SK-N-SH (cell line): ENCODE data around the gene BID. TPM values are rescaled to one million over a fixed set of nuclear protein-coding genes. Genes with fewer than 3 reads are reported as not detected.

Source experiments
- CTCF ChIA-PET: fragments of 300-600, 350-600 bp; formaldehyde crosslinking; extraction: SDS; loops from one replicate; lab custom pipeline; 2021; lab: Yijun Ruan, JAX
- POLR2A ChIA-PET: fragments of 350-600 bp; sonication (Branson Sonifier 250); formaldehyde crosslinking; extraction: SDS; loops from one replicate; lab custom pipeline; 2020; ENCODE audit warnings: antibody characterized with exemption, inconsistent platforms; lab: Yijun Ruan, JAX
- DNase-seq: peaks from one replicate; pipeline ENCODE4 v3.0.0; 2012
- H2AFZ ChIP-seq: fragments of 200-600 bp; sonication (generic); 2 replicates; pipeline ENCODE4 v1.8.1; 2016; ENCODE audit warnings: antibody characterized with exemption, mild to moderate bottlenecking, low read depth
- H3F3A ChIP-seq: fragments of 200-600 bp; sonication (generic); replicated peaks from 2 replicates; pipeline ENCODE3; 2016; ENCODE audit warnings: antibody characterized with exemption, mild to moderate bottlenecking; ENCODE audit not compliant: insufficient read depth
- H3K27ac ChIP-seq, 2 experiments: fragments of 200-500 bp in 1 of 2; fragments of 200-600 bp in 1 of 2; sonication (Bioruptor generic) in 1 of 2; sonication (generic), shearing (Covaris generic) in 1 of 2; 2 replicates each; pipeline versions ENCODE4 v1.5.1 to v1.6.1; 2014 to 2016; ENCODE audit warnings: low read depth in 2 of 2, inconsistent platforms in 1 of 2, low read length in 1 of 2, mild to moderate bottlenecking in 1 of 2, mixed read lengths in 1 of 2
- H3K27me3 ChIP-seq: fragments of 200-600 bp; sonication (generic), shearing (Covaris generic); 2 replicates; pipeline ENCODE4 v1.6.1; 2016; ENCODE audit warnings: mixed run types; ENCODE audit not compliant: insufficient read depth
- H3K36me3 ChIP-seq, 2 experiments: fragments of 200-500 bp in 1 of 2; fragments of 200-600 bp in 1 of 2; sonication (Bioruptor generic) in 1 of 2; sonication (generic) in 1 of 2; replicated peaks in 1 of 2; 2 replicates each; pipeline versions ENCODE3 to v1.5.1; 2014 to 2016; ENCODE audit warnings: low read length in 1 of 2, mild to moderate bottlenecking in 1 of 2; ENCODE audit not compliant: insufficient read depth in 2 of 2, control insufficient read depth in 1 of 2
- H3K4me1 ChIP-seq, 2 experiments: fragments of 200-500 bp in 1 of 2; fragments of 200-600 bp in 1 of 2; sonication (Bioruptor generic) in 1 of 2; sonication (generic), shearing (Covaris generic) in 1 of 2; 2 replicates each; pipeline versions ENCODE4 v1.5.1 to v1.6.1; 2014 to 2016; ENCODE audit warnings: low read depth in 1 of 2, low read length in 1 of 2, mixed run types in 1 of 2; ENCODE audit not compliant: insufficient read depth in 2 of 2, control insufficient read depth in 1 of 2
- H3K4me2 ChIP-seq: fragments of 200-600 bp; sonication (generic), shearing (Covaris generic); 2 replicates; pipeline ENCODE4 v1.6.1; 2017; ENCODE audit warnings: mixed run types
- H3K4me3 ChIP-seq, 2 experiments: fragments of 200-500 bp in 1 of 2; fragments of 200-600 bp in 1 of 2; sonication (Bioruptor generic) in 1 of 2; sonication (generic), shearing (Covaris generic) in 1 of 2; 2 replicates each; pipeline versions ENCODE4 v1.5.1 to v1.8.1; 2014 to 2016; ENCODE audit warnings: low read depth in 2 of 2, inconsistent platforms in 1 of 2, low read length in 1 of 2, mild to moderate bottlenecking in 1 of 2, mixed read lengths in 1 of 2, moderate library complexity in 1 of 2
- H3K79me2 ChIP-seq: fragments of 200-600 bp; sonication (generic); 2 replicates; pipeline ENCODE4 v1.8.1; 2017; ENCODE audit warnings: mild to moderate bottlenecking; ENCODE audit not compliant: insufficient read depth
- H3K9ac ChIP-seq: fragments of 200-600 bp; sonication (generic); 2 replicates; pipeline ENCODE4 v1.6.1; 2017; ENCODE audit warnings: mixed run types
- H3K9me2 ChIP-seq: fragments of 200-600 bp; sonication (generic); 2 replicates; pipeline ENCODE4 v1.6.1; 2017; ENCODE audit warnings: mixed run types
- H3K9me3 ChIP-seq: fragments of 200-600 bp; sonication (generic); 2 replicates; pipeline ENCODE4 v1.6.1; 2017; ENCODE audit warnings: mixed run types, mild to moderate bottlenecking, moderate library complexity
- H4K20me1 ChIP-seq: fragments of 200-600 bp; sonication (generic); 2 replicates; pipeline ENCODE4 v1.6.1; 2017; ENCODE audit warnings: mild to moderate bottlenecking, mixed run types; ENCODE audit not compliant: insufficient read depth
- EP300 ChIP-seq, 2 experiments: IDR thresholded peaks; 2 replicates each; pipeline versions ENCODE4 v1.4.0 to v1.6.1; 2012; ENCODE audit warnings: borderline replicate concordance in 1 of 2, low read depth in 1 of 2, low read length in 1 of 2
- FOXJ3 ChIP-seq: sonication (generic); formaldehyde crosslinking; IDR thresholded peaks from 2 replicates; pipeline ENCODE4 v1.5.1; 2020; ENCODE audit warnings: mild to moderate bottlenecking, missing genetic modification reagents
- FOXM1 ChIP-seq: IDR thresholded peaks from 2 replicates; pipeline ENCODE4 v1.4.0; 2012; ENCODE audit warnings: low read depth, mild to moderate bottlenecking
- GATA2 ChIP-seq: sonication (generic); formaldehyde crosslinking; IDR thresholded peaks from 2 replicates; pipeline ENCODE4 v1.5.0; 2020; ENCODE audit warnings: mild to moderate bottlenecking, missing genetic modification reagents
- MEF2A ChIP-seq: IDR thresholded peaks from 2 replicates; pipeline ENCODE4 v1.4.0; 2012; ENCODE audit warnings: low read depth, borderline replicate concordance
- NRF1 ChIP-seq: IDR thresholded peaks from 2 replicates; pipeline ENCODE4 v1.6.1; 2012; ENCODE audit warnings: low read depth, mild to moderate bottlenecking, low read length
- RCOR1 ChIP-seq: fragments of 150-350 bp; IDR thresholded peaks from 2 replicates; pipeline ENCODE4 v1.6.1; 2017; ENCODE audit warnings: antibody characterized with exemption, low read length
- RXRA ChIP-seq: IDR thresholded peaks from 2 replicates; pipeline ENCODE4 v1.4.0; 2012; ENCODE audit warnings: low read depth, mild to moderate bottlenecking, borderline replicate concordance
- SMC3 ChIP-seq: IDR thresholded peaks from 2 replicates; pipeline ENCODE4 v1.6.1; 2012; ENCODE audit warnings: low read depth, low read length, improper control_type of control experiment
- TCF12 ChIP-seq: IDR thresholded peaks from 2 replicates; pipeline ENCODE4 v1.4.0; 2012
- TEAD4 ChIP-seq: IDR thresholded peaks from 2 replicates; pipeline ENCODE4 v1.4.0; 2012; ENCODE audit warnings: mild to moderate bottlenecking, borderline replicate concordance; ENCODE audit not compliant: insufficient read depth
- WGBS: methylation state at CpG from one replicate; pipeline ENCODE4 v1.1.6; 2017; ENCODE audit warnings: low lambda C conversion rate; 5-methylcytosine and 5-hydroxymethylcytosine counted together
- polyA plus RNA-seq, 3 experiments: library from polyadenylated mRNA; depleted of rRNA; stranded (reverse); fragments of >200 nt; gene quantifications; 2 replicates each; pipeline ENCODE4 v1.2.3, GENCODE V29; 2012
- TF ChIP-seq, protein P1 (sequence below): fragments of 150-350 bp; IDR thresholded peaks from 2 replicates; pipeline ENCODE4 v1.6.1; 2016; ENCODE audit warnings: mild to moderate bottlenecking, low read depth, low read length
- TF ChIP-seq, protein P2 (sequence below): IDR thresholded peaks from 2 replicates; pipeline ENCODE4 v1.4.0; 2012; ENCODE audit warnings: low read depth, borderline replicate concordance
- TF ChIP-seq, protein P3 (sequence below): IDR thresholded peaks from 2 replicates; pipeline ENCODE4 v1.4.0; 2012; ENCODE audit warnings: low read depth
- TF ChIP-seq, protein P4 (sequence below): fragments of 150-350 bp; IDR thresholded peaks from 2 replicates; pipeline ENCODE4 v1.6.1; 2017; ENCODE audit warnings: antibody characterized with exemption, low read length, low read depth, borderline replicate concordance

The BID gene
- polyA plus RNA-seq, 1 of the 3 experiments (the other 2 are of a cell fraction) = 139 TPM

DNA sequence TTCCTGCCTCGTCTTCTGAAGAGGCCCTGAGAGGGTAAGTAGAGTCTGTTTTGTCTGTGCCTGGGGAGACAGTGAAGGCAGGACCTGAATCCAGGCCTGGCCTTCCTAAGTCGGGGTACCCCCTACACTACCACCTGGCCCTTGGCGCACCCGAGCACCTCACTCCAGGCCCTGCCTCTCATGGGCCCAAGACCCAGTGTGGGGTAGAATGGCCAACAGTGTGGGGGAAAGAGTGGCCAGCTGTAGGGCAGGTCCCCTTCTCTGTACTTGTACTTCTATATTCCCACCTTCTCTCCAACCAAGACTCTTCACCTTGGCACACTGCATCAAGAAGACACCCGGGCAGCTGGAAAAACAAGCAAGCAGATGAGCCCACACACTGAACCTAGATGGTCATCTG, 22.4 kb upstream of the BID start:
- Histone ChIP-seq H3K27me3 (no peaks in the 10 kb centered on the region), H3K36me3 (peaks cover 0 to 20% of the 10 kb centered on the region in 2 experiments), H4K20me1 (no peaks in the 10 kb centered on the region), H3K79me2 (no peaks in the 10 kb centered on the region), H3K4me3 (no peak overlapping the region), H3K4me2 (no peak overlapping the region), H3K9ac (no peak overlapping the region), H3K4me1 (no peaks in the 10 kb centered on the region), H2AFZ (no peak overlapping the region), H3K27ac (no peak overlapping the region), H3F3A (no peaks in the 10 kb centered on the region), H3K9me3 (no peaks in the 10 kb centered on the region), H3K9me2 (no peaks in the 10 kb centered on the region)
- ChIA-PET CTCF (no interaction called here), POLR2A (no interaction called here)
- no peak for DNase-seq
- 88% methylated on average over 1 of the region's 5 CpGs for WGBS
- TF ChIP-seq TEAD4 (no peak), TCF12 (no peak), RXRA (no peak), MEF2A (no peak), FOXJ3 (CRISPR knock-in tag) (no peak), SMC3 (no peak), GATA2 (CRISPR knock-in tag) (no peak), FOXM1 (no peak)
- TF ChIP-seq, protein P1, sequence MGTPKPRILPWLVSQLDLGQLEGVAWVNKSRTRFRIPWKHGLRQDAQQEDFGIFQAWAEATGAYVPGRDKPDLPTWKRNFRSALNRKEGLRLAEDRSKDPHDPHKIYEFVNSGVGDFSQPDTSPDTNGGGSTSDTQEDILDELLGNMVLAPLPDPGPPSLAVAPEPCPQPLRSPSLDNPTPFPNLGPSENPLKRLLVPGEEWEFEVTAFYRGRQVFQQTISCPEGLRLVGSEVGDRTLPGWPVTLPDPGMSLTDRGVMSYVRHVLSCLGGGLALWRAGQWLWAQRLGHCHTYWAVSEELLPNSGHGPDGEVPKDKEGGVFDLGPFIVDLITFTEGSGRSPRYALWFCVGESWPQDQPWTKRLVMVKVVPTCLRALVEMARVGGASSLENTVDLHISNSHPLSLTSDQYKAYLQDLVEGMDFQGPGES = no peak
- TF ChIP-seq, protein P2, sequence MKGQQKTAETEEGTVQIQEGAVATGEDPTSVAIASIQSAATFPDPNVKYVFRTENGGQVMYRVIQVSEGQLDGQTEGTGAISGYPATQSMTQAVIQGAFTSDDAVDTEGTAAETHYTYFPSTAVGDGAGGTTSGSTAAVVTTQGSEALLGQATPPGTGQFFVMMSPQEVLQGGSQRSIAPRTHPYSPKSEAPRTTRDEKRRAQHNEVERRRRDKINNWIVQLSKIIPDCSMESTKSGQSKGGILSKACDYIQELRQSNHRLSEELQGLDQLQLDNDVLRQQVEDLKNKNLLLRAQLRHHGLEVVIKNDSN = no peak

DNA sequence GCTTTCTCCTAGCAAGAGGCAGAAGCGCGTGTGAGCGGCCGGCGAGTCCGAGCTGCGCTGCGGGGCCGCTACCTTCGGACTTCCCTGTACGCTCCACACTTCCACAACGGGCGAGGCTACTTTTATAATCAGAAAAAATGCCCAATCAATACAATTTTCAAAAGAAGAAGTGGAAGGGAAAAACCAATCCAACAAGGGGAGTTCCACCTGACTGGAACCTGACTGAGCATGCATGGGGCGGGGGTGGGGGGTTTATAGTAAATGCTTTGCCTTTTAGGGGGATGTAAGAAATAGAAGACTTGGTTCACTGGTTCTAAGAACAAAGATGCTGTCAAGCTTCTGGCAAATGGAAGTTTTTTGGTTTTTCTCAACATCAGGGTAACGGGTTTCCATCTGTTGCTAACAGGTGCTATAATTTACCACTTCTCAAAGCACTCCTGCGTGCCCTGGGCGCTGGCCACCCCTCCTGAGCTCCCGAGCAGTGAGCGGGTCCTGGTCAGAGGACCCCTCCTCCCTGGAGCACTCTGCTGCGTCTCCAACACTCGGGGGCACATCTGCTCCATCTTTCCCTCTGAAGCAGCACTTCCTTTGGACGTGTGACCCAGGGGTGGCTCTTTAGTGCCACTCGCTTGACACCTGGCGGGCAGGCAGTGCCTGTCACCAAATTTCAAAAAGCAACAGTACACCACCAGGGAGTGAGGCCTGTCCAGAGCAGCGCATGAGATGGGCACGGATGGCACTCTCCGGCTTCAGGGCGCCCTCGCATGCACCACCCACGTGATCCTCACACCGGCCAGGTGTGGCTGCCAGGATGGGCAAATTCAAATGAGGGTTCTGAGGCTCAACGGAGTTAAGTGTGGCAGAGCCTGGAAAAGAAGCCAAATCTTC, 21.6 kb upstream of the BID start:
- POLR2A ChIA-PET = no interaction called here
- WGBS = 96% methylated on average over 30 of the region's 32 CpGs

More for the DNA sequence above, 21.6 kb upstream of the BID start:
- Histone ChIP-seq H3K4me3 (no peak overlapping the region), H3F3A (no peaks in the 10 kb centered on the region), H2AFZ (no peak overlapping the region), H3K9me3 (no peaks in the 10 kb centered on the region), H3K9ac (no peak overlapping the region), H3K9me2 (no peaks in the 10 kb centered on the region), H4K20me1 (no peaks in the 10 kb centered on the region), H3K79me2 (no peaks in the 10 kb centered on the region), H3K36me3 (peaks cover 0 to 28% of the 10 kb centered on the region in 2 experiments), H3K4me1 (no peaks in the 10 kb centered on the region), H3K27ac (no peak overlapping the region), H3K4me2 (no peak overlapping the region), H3K27me3 (no peaks in the 10 kb centered on the region)
- DNase-seq = no peak
- no peak for TF ChIP-seq RXRA
- TF ChIP-seq, protein P3, sequence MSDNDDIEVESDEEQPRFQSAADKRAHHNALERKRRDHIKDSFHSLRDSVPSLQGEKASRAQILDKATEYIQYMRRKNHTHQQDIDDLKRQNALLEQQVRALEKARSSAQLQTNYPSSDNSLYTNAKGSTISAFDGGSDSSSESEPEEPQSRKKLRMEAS = no peak
- TF ChIP-seq, protein P1 = no peak
- no peak for TF ChIP-seq NRF1
- TF ChIP-seq, protein P4, sequence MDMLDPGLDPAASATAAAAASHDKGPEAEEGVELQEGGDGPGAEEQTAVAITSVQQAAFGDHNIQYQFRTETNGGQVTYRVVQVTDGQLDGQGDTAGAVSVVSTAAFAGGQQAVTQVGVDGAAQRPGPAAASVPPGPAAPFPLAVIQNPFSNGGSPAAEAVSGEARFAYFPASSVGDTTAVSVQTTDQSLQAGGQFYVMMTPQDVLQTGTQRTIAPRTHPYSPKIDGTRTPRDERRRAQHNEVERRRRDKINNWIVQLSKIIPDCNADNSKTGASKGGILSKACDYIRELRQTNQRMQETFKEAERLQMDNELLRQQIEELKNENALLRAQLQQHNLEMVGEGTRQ = no peak
- no peak for TF ChIP-seq RCOR1
- TF ChIP-seq EP300 (IDR thresholded peaks at IDR 0.05; ENCODE audit: borderline replicate concordance in 1 of 2, low read depth in 1 of 2, low read length in 1 of 2) = no peak
- CTCF ChIA-PET = no interaction called here
